Lung (tissue), 12 donors: ENCODE results near the gene SPECC1. TPM values are rescaled to one million over a fixed set of nuclear protein-coding genes. Genes with fewer than 3 reads are reported as not detected.

Experiments
- ATAC-seq: fragments of 200-7000 bp; cut with Tn5 transposase; one replicate; pipeline ENCODE4 v1.9.1; 2020; ENCODE audit warnings: moderate number of reproducible peaks; ENCODE audit not compliant: insufficient read depth, low FRiP score
- DNase-seq, 3 donors: peaks; one replicate each; pipeline ENCODE4 v3.0.0-alpha.2; 2013 to 2017
- H3K27ac ChIP-seq, 2 donors: one replicate each; pipeline ENCODE4 v1.5.1; 2013; ENCODE audit warnings: mild to moderate bottlenecking in 2 of 2, moderate library complexity in 2 of 2, control low read depth in 1 of 2, inconsistent platforms in 1 of 2, low read depth in 1 of 2, low read length in 1 of 2
- H3K27me3 ChIP-seq, 3 donors: one replicate each; pipeline ENCODE4 v1.5.1; 2013; ENCODE audit warnings: low read length in 2 of 3; ENCODE audit not compliant: control insufficient read depth in 3 of 3, insufficient read depth in 3 of 3
- H3K36me3 ChIP-seq, 4 donors: one replicate each; pipeline ENCODE4 v1.5.1; 2013; ENCODE audit warnings: low read length in 4 of 4, mild to moderate bottlenecking in 1 of 4, moderate library complexity in 1 of 4; ENCODE audit not compliant: control insufficient read depth in 4 of 4, insufficient read depth in 4 of 4
- H3K4me1 ChIP-seq, 5 donors: one replicate each; pipeline ENCODE4 v1.5.1; 2013; ENCODE audit warnings: low read length in 5 of 5, mild to moderate bottlenecking in 2 of 5, moderate library complexity in 1 of 5; ENCODE audit not compliant: control insufficient read depth in 5 of 5, insufficient read depth in 5 of 5
- H3K4me3 ChIP-seq: one replicate; pipeline ENCODE4 v1.5.1; 2013; ENCODE audit warnings: mild to moderate bottlenecking, control low read depth, moderate library complexity
- H3K9ac ChIP-seq, 2 donors: one replicate each; pipeline ENCODE4 v1.5.1; 2013; ENCODE audit warnings: low read length in 2 of 2, control low read depth in 1 of 2; ENCODE audit not compliant: insufficient read depth in 1 of 2
- H3K9me3 ChIP-seq, 4 donors: one replicate each; pipeline ENCODE4 v1.5.1; 2013; ENCODE audit warnings: low read length in 3 of 4, mild to moderate bottlenecking in 1 of 4, moderate library complexity in 1 of 4; ENCODE audit not compliant: control insufficient read depth in 4 of 4, insufficient read depth in 3 of 4
- WGBS, 2 donors: extraction: QIAGEN DNeasy Blood & Tissue Kit; methylation state at CpG; one replicate each; pipeline ENCODE4 v1.1.7; 2013; 5-methylcytosine and 5-hydroxymethylcytosine counted together
- polyA plus RNA-seq, 2 donors: library from polyadenylated mRNA; stranded (reverse); fragments of 200-250 nt; gene quantifications; one replicate each; pipeline ENCODE4 v1.2.1, GENCODE V29; 2013
- total RNA-seq, 2 donors: library from RNA; depleted of rRNA in 1 of 2; stranded (reverse); fragments of >200 nt in 1 of 2; gene quantifications; one replicate each; pipeline ENCODE4 v1.2.1, GENCODE V29; 2014 to 2021
- TF ChIP-seq, protein P1 (sequence below): IDR thresholded peaks from 2 replicates; pipeline ENCODE4 v1.5.1; 2012; ENCODE audit warnings: mild to moderate bottlenecking; ENCODE audit errors: control extremely low read depth, extremely low read depth
- donor health status: control.
- donor health status: control.
- donor health status: Bipolar disorder and iron deficiency.
- donor health status: healthy.
- donor health status: DM: yes; HTN: yes; CAD: no.

SPECC1 gene
- total and polyA plus RNA-seq, 4 donors: 8.8 to 27.1 (median 14.7) TPM

DNA sequence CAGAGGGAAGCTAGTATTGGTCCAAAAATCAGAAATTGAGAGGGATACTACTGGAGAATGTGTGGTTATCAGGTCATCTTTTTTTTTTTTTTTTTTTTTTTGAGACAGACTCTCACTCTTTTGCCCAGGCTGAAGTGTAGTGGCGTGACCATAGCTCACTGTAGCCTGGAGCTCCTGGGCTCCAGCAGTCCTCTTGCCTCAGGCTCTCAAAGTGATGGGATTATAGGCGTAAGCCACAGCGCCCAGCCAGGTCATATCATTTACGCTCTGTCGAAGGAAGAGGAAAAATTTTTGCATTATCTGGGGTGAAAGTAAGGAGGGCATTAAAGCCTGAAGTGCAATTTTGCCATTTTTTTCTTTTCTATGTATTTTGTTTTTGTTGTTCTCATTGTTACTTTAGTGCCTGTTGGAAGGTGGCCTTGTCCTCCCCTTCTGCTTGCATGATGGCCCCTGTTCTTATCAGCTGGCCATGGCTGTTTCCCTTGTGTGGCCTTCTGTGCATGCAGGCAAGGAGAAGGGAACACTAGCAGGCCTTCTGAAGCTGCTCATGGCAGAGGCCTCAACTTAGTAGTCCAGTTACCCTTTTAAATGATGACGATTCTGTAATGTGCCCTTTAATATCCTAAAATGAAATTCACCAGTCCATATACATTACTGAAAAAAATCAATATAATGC, 118.3 kb downstream of the SPECC1 start:
- DNase-seq: no peak
- Histone ChIP-seq H3K27me3 (no peaks in the 10 kb centered on the region), H3K9me3 (no peaks in the 10 kb centered on the region), H3K4me3 (no peak overlapping the region), H3K4me1 (peaks cover 0 to 8% (median 0%) of the 10 kb centered on the region in 5 donors), H3K9ac (no peak overlapping the region), H3K27ac (no peak overlapping the region), H3K36me3 (no peaks in the 10 kb centered on the region)
- 92 to 94% methylated on average over 6 of the region's 6 CpGs for WGBS, 2 donors
- no peak for ATAC-seq
- TF ChIP-seq, protein P1, sequence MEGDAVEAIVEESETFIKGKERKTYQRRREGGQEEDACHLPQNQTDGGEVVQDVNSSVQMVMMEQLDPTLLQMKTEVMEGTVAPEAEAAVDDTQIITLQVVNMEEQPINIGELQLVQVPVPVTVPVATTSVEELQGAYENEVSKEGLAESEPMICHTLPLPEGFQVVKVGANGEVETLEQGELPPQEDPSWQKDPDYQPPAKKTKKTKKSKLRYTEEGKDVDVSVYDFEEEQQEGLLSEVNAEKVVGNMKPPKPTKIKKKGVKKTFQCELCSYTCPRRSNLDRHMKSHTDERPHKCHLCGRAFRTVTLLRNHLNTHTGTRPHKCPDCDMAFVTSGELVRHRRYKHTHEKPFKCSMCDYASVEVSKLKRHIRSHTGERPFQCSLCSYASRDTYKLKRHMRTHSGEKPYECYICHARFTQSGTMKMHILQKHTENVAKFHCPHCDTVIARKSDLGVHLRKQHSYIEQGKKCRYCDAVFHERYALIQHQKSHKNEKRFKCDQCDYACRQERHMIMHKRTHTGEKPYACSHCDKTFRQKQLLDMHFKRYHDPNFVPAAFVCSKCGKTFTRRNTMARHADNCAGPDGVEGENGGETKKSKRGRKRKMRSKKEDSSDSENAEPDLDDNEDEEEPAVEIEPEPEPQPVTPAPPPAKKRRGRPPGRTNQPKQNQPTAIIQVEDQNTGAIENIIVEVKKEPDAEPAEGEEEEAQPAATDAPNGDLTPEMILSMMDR: no peak

DNA sequence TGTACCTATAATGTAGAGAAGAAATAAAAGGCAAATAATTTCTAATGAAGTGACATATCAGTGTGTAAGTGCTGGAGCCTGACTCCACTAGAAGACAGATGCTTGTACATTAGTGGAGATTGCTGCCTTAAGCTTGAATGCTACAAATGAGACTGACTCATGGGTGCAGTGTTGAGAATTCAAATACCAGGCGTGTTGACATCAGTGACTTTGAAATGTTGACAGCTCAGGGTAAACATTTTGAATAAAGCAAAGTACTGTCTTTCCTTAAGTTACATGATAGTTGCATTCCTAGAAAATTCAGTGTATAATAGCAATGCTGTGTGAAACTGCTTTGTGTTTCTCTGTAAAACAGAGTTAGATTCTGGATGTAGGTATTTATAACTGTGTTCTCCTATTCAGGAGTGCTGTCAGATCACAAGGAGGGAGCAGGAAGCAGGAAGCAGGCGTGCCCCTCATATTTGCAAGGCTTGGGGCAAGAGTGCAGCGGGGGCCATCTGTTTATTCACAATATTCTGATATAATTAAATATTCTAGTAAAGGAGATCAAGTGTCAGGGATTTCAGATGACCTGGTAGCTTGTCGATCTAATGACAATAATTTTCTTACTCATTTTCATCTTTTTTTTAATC, 119.0 kb downstream of the SPECC1 start:
- no peaks in the 10 kb centered on the region for H3K9me3 ChIP-seq
- peak in 2 of 3 donors; percentile 52 to 53 for DNase-seq
- H3K4me3 ChIP-seq: no peak overlapping the region
- no peak overlapping the region for H3K27ac ChIP-seq
- 65 to 70% methylated on average over 4 of the region's 4 CpGs for WGBS, 2 donors
- TF ChIP-seq, protein P1: no peak
- H3K4me1 ChIP-seq: peaks cover 0 to 7% (median 0%) of the 10 kb centered on the region in 5 donors
- no peak overlapping the region for H3K9ac ChIP-seq
- no peaks in the 10 kb centered on the region for H3K27me3 ChIP-seq
- ATAC-seq: no peak
- H3K36me3 ChIP-seq: no peaks in the 10 kb centered on the region

DNA sequence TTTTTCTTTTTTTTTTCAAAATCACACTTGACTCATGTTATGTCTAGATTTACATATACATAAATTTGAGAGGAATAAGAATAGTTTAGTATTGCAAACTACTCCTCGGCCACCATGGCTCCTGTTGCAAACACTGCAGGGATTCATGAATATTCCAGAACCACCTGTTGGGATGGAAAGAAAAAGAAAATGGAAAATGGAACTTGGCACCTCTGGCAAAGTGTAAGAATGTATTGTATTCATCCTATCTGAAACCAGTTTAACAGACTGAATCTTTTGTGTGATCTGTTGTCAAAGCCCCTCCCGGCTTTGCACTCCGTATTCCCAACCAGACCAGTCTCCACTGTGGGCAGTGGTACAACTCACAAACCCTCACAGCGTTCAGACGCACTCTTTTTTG, 124.4 kb downstream of the SPECC1 start:
- 62 to 84% methylated on average over 5 of the region's 5 CpGs for WGBS, 2 donors

More for the DNA sequence above, 124.4 kb downstream of the SPECC1 start:
- Histone ChIP-seq H3K27me3 (no peaks in the 10 kb centered on the region), H3K27ac (no peak overlapping the region), H3K4me1 (no peaks in the 10 kb centered on the region), H3K9ac (no peak overlapping the region), H3K4me3 (no peak overlapping the region), H3K9me3 (no peaks in the 10 kb centered on the region), H3K36me3 (no peaks in the 10 kb centered on the region)
- TF ChIP-seq, protein P1: no peak
- ATAC-seq (no peak), DNase-seq (no peak)
